HG03571 (cell line): ENCODE results near the gene CLEC17A.
"Not testable (repeated sequence)": the region's sequence is repeated elsewhere in the genome, so short reads cannot be mapped to it uniquely, and the experiment has no call there.

Experiments used
- ATAC-seq: cut with Tn5 transposase; IDR thresholded peaks from one replicate; pipeline ENCODE4 v1.9.1; 2021; ENCODE audit not compliant: unreplicated experiment

CLEC17A gene

DNA sequence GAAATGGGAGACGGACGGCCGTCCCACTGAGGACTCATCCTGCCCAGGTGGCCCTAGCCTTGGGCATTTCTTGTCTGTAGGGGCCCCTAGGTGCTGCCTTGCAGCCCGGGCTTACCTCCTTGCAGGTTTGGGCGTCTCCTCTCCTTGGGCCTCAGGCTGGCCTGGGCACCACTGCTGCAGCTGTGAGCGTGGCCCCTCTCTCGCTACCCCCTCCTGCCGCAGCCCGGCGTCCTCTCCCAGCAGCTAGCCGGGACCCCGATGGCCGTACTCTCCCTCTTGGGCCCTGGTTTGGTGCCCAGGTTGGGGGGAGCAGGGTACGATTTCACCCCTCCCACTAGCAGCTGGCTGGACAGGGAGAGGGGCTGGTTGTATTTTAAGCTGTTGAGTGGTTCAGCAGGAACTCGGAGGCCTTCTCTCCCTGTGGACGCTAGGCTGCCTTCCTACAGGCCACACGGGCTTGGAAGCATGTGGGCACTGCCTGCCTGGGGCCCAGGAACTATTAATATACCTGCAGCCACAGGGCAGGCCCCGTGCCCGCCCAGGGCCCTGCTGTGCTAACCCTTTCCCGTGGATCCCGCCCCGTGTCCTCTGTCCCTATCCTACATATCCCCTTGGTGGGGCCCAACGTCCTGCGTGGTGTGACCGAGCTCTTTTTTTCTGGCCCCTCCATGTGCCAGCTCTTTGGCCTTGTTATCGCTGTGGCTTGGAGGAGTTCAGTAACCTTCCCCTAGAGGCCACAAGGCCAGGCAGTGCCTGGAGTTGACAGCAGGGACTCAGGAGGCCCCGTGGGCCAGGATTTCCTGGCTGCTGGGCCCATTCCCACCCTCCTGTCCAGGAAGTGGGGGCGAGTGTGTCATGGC lies 22.7 kb upstream of the CLEC17A start:
- ATAC-seq = no peak

DNA sequence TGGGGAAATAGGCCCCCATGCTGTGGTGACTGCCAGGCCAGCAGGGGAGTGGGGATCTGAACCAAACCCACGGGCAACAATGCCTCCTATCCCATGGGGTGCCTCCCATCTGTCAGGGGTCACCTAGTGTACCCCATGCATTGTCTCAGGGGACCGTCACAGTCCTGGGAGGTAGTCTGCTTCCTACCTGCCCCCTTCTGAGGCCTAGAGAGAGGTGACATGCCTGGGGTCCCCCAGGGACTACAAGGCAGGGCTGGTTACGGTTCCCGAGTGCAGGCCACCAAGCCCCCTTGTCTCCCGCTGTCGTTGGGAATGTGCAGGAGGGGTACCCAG lies 22.1 kb upstream of the CLEC17A start:
- no peak for ATAC-seq

DNA sequence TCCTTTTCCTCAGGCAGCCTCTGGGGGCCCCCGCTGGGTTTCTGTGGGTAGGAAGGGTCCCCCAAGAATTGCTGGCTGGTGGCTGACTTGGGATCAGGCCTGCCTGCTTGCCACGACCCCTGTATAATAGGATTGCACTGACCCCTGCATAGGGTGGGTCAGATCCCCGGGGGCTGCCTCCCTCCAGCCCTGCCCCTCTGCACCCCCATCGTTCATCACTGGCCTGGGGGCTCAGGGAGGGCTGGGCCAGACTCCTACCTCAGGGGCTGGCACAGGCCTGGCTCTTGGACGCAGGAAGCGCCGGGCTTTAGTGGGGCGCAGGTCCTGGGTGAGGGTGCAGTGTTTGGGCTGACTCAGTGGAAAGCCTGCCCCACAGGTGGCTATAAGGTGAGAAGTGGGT lies 21.6 kb upstream of the CLEC17A start:
- ATAC-seq = no peak

DNA sequence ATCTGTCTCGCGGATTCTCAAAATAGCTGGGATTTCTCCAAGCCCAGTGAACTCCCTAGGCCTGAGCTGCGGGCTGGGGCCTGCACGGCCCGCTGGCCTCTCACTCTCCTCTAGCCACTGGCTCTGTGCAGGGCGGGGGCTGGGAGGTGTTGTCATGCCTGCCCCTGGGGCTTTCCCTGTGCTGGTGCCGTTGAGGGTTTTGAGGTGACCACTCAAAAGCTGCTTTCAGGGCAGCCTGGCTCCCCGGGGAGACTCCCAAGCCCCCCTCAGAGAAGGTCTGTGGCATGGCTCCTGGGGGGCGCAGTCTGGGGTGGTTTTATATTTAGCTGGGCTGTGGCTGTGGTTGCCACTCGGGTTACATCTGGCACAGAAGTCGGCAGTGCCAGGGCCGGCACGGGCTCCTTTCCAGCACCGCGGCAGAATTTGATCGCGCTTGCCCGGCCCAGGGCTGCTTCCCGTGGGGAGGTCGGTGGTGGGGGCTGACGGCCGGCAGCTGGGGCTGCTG lies 21.0 kb upstream of the CLEC17A start:
- no peak for ATAC-seq

DNA sequence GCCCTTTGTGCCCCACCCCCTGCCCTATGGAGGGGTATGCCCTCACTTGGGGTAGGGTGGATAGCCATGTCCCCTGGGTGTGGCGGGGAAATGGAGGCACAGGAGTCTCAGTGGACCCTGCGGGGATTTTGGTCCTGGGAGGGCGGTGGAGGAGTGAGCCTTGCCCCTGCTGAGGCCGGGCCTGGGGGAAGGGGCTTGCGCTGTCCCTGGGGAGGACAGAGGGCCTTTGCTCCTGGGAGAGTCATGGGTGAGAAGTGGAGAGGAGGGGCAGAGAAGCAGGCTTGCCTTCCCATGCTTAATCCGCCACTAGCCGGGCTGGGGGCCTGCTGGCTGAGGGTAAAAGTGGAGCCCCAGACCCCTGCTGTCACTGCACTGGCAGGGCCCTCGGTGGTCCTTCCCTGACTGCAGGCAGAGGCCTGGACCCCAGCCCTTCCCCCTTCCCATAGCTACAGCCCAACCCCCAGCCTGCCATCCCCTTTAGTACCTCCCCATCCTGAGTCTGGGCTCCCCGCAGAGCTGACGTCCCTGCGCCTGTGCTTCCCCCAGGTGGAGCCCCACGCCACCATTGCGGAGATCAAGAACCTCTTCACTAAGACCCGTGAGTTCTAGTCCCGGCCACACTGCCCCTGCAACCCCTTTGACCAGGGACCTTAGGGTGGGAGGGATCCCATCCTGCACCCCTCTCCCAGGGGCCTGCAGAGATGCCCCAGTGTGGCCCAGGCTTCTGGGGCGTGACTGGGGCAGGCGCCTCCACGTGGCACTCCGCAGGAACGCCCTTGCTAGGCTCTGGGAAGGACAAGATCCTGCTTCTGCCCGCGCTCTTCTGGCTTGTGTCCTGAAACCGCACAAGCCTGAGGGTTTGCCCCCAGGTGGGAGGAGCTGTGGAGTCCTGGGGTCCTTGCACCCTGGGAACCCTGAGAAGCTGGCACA lies 20.0 kb upstream of the CLEC17A start:
- ATAC-seq = no peak

DNA sequence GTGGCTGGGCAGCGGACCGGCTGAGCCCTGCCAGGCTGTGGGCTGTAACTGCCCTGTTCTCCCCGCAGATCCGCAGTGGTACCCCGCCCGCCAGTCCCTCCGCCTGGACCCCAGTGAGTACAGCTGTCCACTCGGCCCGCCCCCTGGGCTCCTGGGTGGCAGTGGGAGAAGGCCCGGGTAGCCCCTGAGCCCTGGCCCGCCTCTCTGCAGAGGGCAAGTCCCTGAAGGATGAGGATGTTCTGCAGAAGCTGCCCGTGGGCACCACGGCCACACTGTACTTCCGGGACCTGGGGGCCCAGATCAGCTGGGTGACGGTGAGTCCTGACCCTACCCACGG lies 19.3 kb upstream of the CLEC17A start:
- no peak for ATAC-seq

DNA sequence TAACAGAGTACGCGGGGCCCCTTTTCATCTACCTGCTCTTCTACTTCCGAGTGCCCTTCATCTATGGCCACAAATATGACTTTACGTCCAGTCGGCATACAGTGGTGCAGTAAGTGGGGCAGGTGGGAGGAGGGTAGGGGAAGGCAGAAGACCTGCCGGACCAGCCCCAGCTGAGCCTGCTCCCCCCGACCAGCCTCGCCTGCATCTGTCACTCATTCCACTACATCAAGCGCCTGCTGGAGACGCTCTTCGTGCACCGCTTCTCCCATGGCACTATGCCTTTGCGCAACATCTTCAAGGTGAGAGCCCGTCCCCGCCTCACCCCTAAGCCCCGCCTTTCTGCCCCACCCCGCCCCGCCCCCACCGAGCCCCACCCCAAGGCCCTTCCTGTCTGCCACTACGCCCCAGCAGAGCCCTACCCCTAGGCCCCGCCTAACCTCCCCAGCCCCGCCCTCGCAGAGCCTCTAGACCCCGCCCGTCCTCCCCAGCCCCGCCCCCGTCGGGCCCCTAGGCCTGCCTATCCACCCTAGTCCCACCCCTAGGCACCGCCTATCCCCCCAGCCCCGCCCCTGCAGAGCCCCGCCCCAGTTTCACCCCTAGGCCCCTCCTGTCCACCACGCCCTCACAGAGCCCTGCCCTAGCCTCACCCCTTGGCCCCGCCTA lies 18.8 kb upstream of the CLEC17A start:
- no peak for ATAC-seq

DNA sequence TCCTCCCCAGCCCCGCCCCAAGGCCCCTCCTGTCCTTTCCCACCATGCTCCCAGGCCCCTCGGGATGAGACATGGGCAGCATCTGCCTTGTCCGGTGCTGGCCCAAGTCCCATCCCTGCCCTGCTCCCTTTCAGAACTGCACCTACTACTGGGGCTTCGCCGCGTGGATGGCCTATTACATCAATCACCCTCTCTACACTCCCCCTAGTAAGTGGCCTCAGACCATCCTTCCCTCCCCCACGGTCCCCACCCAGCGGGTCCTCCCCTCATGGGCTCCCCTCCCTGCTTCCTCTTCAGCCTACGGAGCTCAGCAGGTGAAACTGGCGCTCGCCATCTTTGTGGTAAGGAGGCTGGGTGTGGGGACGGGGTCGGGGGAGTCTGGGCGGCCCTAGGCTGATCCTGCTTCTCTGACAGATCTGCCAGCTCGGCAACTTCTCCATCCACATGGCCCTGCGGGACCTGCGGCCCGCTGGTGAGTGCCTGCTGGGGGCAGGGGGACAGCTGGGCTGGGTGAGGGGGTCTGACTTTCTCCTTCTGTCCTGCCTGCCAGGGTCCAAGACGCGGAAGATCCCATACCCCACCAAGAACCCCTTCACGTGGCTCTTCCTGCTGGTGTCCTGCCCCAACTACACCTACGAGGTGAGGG lies 18.1 kb upstream of the CLEC17A start:
- not testable (repeated sequence) for ATAC-seq

DNA sequence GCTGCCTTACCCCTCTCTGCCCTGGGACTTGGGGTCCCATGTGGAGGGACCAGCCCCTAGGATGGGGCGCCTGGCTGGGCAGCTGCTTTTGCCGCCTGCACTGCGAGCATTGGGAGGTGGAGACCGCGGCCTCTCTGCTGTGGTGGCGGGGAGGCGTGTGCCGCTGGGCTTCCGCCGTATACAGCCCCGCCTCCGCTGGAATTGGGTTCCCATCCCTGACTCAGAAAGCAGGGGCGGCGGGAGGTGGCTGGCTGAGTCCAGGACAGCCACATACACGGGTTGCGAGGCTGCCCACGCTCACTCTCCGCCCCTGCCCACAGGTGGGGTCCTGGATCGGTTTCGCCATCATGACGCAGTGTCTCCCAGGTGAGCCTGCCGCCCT lies 17.6 kb upstream of the CLEC17A start:
- ATAC-seq = no peak

DNA sequence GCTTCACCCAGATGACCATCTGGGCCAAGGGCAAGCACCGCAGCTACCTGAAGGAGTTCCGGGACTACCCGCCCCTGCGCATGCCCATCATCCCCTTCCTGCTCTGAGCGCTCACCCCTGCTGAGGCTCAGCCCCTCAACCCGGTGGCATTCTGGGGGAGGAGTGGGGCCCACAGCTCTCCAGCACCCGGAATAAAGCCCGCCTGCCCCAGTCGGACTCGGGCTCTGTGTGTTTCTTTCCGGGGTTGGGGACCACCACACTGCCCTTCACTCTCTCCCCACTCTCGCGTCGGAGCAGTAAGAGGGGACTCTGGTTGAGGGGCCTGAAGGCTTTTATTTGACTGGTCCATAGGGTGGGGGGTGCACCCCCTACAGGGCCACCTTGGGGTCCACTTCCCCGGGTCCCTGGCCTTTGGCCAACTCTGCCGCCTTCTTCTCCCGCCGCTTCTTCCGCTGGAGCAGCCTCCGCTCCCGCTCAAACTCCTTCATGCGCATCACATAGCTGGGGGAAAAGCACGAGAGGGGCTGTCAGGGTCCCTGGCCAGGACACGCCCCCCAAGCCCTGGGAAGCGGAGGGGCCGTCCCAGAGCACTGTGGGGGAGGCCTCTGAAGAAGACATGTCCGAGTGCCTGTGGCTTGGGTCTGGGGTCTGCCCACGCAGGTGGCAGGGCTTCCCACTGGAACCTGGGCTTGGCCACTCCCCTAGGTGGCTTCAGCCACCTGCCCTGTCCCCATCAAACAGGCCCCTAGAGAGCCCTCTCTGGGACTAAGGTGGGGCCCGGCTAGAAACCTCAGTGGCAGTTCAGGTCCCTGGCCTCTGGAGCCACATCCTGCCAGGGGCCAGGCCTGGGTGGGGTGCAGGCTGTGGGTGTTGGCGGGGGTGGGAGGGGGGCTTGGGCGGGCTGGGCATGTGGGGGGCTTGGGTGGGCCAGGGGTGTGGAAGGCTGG lies 16.8 kb upstream of the CLEC17A start:
- no peak for ATAC-seq

DNA sequence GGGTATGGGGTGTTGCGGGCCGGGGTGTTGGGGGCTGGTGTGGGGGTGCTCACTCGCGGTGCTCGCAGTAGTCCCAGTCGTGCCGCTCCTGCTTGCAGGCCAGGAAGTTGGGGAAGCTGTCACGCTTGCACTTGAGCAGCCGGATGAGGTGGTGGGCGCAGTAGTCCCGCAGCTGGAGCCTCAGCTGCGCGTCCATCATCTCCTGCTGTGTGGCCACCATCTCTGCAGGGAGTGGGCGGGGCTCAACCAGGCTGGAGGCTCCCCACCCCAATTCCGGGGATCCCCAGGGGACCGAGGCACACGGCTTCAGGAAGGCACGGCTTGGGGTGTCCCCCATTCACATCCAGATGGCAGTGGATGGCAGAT lies 16.2 kb upstream of the CLEC17A start:
- no peak for ATAC-seq

DNA sequence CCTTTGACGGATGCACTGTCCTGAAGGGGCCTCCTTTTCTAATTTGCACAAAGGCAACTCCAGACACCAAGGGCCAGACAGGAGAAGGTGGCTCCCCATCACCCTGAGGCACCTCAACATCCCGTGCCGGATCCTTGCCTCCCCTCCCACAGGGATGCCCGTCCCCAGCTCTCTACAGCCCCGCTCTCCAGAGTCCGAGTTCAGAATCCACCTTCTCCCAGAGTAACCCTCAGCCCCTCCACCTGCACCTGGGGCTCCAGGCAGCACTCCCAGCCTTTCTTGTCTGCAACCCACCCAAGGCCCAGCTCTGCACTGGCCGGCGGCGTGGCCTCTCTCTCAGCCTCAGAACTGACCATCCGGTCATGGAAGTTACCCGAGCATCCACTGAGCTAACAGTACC lies 15.8 kb upstream of the CLEC17A start:
- ATAC-seq = no peak

DNA sequence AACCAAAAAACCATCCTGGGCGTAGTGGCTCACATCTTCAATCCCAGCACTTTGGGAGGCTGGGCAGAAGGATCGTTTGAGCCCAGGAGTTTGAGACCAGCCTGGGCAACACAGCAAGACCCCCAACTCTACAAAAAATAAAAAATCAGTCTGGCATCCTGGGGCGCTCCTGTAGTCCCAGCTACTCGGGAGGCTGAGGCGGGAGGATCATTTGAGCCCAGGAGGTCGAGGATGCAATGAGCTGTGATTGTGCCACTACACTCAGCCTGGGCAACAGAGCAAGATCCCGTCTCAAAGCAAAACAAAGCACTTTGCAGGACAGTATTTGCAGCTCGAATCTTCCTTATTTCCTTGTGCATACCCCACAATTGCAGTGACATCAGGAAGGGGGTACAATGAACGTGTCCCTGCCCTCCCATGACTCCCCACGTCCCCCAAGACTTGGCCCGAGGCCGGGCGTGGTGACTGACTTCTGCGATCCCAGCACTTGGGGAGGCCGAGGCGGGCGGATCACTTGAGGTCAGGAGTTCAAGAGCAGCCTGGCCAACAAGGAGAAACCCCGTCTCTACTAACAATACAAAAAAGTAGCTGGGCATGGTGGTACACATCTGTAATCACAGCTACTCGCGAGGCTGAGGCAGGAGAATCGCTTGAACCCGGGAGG lies 11.9 kb upstream of the CLEC17A start:
- ATAC-seq = no peak

DNA sequence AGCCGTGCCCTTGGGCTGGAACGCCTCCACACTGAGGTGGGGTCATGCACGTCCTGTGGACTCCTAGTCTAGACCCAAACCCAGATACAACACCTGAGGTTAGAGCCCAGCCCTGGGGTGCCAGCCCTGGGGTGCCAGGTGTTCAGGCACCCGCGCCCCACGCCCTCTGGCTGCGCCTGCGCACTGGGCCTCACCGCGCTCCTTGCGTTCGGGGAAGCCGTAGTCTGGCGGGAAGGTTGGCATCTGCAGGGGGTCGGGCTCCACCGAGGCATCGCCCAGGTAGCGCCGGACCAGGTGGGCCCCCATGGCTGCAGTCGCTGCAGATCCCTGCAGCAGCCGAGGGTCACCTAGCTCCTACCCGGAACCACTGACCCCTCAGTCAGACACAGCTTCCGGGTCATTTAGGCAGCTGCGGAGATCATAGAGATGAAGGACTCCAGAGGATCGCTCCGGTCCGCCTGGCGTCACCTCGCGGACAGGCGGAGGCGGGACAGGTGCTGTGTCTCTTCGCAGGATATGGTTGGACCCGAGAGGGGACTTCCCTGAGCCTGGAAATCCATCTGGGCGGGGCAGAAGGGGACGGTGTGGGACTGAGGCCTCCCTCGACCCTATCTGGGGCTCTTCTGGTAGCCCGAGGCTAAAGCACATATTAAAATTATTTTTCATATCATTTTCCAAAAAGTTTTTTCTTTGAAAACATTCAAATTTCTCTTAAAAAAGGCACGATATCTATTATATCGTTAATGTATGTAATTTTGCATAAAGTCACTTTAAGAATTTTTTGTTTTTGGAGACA lies 11.0 kb upstream of the CLEC17A start, which contains the start of gene NDUFB7:
TSS of gene NDUFB7 (minus strand) at position 372 of the 796 bp plus-strand sequence. CDS start at position 306, 66 bp downstream.
- peak; percentile 85 for ATAC-seq

DNA sequence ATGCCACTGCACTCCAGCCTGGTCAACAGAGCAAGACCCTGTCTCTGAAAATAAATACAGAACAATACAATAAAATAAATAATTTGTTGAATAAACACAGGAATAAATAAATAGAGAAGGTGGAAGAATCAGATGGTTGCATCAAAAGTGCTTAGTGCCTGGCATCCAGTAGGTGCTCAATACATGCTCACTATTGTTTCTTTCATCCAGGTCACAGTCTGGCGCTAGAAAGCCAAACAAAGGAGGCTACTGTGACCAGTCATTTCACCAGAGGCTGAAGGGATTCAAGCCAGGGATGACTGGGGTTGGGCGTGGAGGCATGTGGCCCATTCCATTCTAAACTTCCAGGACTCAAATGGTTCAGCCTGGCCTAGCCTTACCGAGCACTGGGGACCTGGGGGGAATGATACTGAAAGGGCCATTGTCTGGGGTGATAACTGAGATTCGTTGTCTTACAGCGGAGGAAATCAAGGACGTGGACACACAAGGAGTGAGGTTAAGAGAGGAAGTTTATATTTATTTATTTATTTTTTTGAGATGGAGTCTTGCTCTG lies 7.4 kb upstream of the CLEC17A start:
- no peak for ATAC-seq

DNA sequence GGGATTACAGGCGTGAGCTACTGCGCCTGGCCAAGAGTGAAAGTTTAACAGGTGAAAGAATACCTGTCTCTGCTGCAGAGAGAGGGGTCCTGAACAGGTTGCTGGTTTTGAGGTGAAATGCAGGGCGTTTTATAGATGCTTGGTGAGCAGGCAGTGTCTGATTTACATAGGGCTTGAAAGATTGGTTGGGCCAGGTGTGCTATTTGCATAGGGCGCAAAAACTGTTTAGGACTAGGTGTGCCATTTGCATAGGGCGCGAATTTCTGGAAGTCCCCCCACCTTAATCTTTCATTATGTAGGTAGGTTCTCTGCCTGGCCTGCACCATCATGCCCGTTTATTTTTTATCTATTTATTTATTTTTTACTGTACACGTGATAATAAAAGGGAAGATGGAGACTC lies 6.5 kb upstream of the CLEC17A start:
- no peak for ATAC-seq

DNA sequence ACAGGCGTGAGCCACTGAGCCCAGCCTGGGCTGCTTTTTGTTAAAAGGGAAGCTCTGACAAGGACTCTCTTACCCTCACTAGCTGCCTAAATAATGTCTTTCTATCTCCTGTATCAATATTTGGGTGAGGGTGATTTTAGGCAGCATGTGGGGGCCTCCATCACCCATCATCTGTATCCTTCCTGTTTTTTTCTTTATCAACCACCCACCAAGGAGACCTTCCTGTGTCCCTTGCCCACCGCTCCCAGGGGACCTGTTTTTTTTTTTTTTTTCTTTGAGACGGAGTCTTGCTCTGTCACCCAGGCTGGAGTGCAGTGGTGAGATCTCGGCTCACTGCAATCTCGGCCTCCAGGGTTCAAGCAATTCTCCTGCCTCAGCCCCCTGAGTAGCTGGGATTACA lies 5.6 kb upstream of the CLEC17A start:
- ATAC-seq = no peak

DNA sequence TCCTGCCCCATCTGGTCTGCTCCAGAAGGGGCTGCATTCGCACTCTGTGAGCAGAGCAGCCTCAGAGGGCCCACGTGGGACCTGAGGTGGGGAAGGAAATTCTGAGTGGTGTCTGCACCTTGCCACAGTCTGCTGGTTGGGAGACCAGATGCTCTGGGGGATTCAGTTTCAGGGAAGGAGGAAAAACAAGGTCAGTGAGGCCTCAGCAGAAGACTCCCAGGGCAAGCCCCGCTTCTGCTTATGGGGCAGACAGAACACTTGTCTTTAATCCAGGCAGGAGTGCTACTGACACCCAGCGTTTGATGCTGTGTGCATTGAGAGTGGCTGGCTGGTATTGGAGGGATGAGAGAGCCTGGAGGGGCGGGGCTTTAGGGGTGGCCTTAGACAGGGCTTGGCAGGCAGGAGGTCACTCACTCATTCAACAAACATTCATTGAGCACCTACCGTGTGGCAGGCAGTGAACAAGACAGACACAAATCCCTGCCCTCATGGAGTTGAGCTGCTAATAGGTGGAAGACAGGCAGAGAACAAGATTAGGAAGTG lies 4.9 kb upstream of the CLEC17A start:
- no peak for ATAC-seq
